ENCODE measurements around the gene RFTN1.
A peak's percentile ranks its signal among the peaks of the same experiment; 100 is the strongest.

Gene RFTN1

GRCh38 chr3:16506884-16507577 lies 6.5 kb downstream of the RFTN1 start:
- Histone ChIP-seq H2AFZ (ENCODE audit: low read length) (no peak overlapping the region), H3K9me2 (replicated peaks; ENCODE audit: low read depth, low read length) (no peaks in the 10 kb centered on the region), H3K79me2 (ENCODE audit: insufficient read depth, low read length) (peaks cover 97% of the 10 kb centered on the region), H3K4me2 (ENCODE audit: low read depth, low read length, poor library complexity, severe bottlenecking) (peak overlapping the region; percentile 98), H3K9me3 (ENCODE audit: insufficient read depth, low read depth, low read length) (no peaks in the 10 kb centered on the region), H3K4me1 (ENCODE audit: insufficient read depth, low read length, poor library complexity, severe bottlenecking) (peaks cover 88% of the 10 kb centered on the region), H3K27me3 (ENCODE audit: insufficient read depth, low read length, poor library complexity, severe bottlenecking) (no peaks in the 10 kb centered on the region), H3K9ac (ENCODE audit: low read depth, low read length, poor library complexity, severe bottlenecking) (no peak overlapping the region), H3F3A (ENCODE audit: low read depth) (peaks cover 5% of the 10 kb centered on the region; the same call in 1 of the 2 replicates), H3K4me3 (ENCODE audit: low read length, poor library complexity, severe bottlenecking) (peak overlapping the region; percentile 83), H3K36me3 (ENCODE audit: insufficient read depth, low read length) (peaks cover 10% of the 10 kb centered on the region; the same call in 1 of the 2 replicates), H4K20me1 (ENCODE audit: insufficient read depth, low read length, poor library complexity, severe bottlenecking) (peaks cover 71% of the 10 kb centered on the region)
- TF ChIP-seq CTCF (conservative IDR thresholded peaks at IDR 0.05; ENCODE audit: low read length) (no peak), EZH2phosphoT487 (IDR thresholded peaks at IDR 0.05; ENCODE audit: borderline replicate concordance) (no peak)

- Histone ChIP-seq H3K27me3 (ENCODE audit: insufficient read depth, low read length, poor library complexity, severe bottlenecking) (no peaks in the 10 kb centered on the region), H3K4me3 (ENCODE audit: low read length, poor library complexity, severe bottlenecking) (no peak overlapping the region), H3F3A (ENCODE audit: low read depth) (0 out of 2 replicates have a peak, but pooled peaks cover under 1% of the 10 kb centered on the region), H3K4me1 (ENCODE audit: insufficient read depth, low read length, poor library complexity, severe bottlenecking) (peaks cover 90% of the 10 kb centered on the region), H4K20me1 (ENCODE audit: insufficient read depth, low read length, poor library complexity, severe bottlenecking) (peaks cover 68% of the 10 kb centered on the region), H3K9me2 (replicated peaks; ENCODE audit: low read depth, low read length) (no peaks in the 10 kb centered on the region), H3K9ac (ENCODE audit: low read depth, low read length, poor library complexity, severe bottlenecking) (no peak overlapping the region), H3K9me3 (ENCODE audit: insufficient read depth, low read depth, low read length) (no peaks in the 10 kb centered on the region), H3K36me3 (ENCODE audit: insufficient read depth, low read length) (peaks cover 10% of the 10 kb centered on the region; the same call in 1 of the 2 replicates), H2AFZ (ENCODE audit: low read length) (no peak overlapping the region), H3K4me2 (ENCODE audit: low read depth, low read length, poor library complexity, severe bottlenecking) (peak overlapping the region; percentile 98), H3K79me2 (ENCODE audit: insufficient read depth, low read length) (peaks cover 100% of the 10 kb centered on the region)
- TF ChIP-seq CTCF (conservative IDR thresholded peaks at IDR 0.05; ENCODE audit: low read length), result no peak
- TF ChIP-seq EZH2phosphoT487 (IDR thresholded peaks at IDR 0.05; ENCODE audit: borderline replicate concordance), result no peak
These were observed 7.0 kb downstream of the RFTN1 start for GRCh38 chr3:16506451-16506850.

- Histone ChIP-seq H3K36me3 (ENCODE audit: insufficient read depth, low read length) (peaks cover 19% of the 10 kb centered on the region; the same call in 1 of the 2 replicates), H2AFZ (ENCODE audit: low read length) (no peak overlapping the region), H3K4me1 (ENCODE audit: insufficient read depth, low read length, poor library complexity, severe bottlenecking) (peaks cover 75% of the 10 kb centered on the region), H3K9me2 (replicated peaks; ENCODE audit: low read depth, low read length) (no peaks in the 10 kb centered on the region), H4K20me1 (ENCODE audit: insufficient read depth, low read length, poor library complexity, severe bottlenecking) (peaks cover 53% of the 10 kb centered on the region), H3K9ac (ENCODE audit: low read depth, low read length, poor library complexity, severe bottlenecking) (no peak overlapping the region), H3K4me2 (ENCODE audit: low read depth, low read length, poor library complexity, severe bottlenecking) (no peak overlapping the region), H3K4me3 (ENCODE audit: low read length, poor library complexity, severe bottlenecking) (no peak overlapping the region), H3K79me2 (ENCODE audit: insufficient read depth, low read length) (peaks cover 100% of the 10 kb centered on the region), H3K27me3 (ENCODE audit: insufficient read depth, low read length, poor library complexity, severe bottlenecking) (no peaks in the 10 kb centered on the region), H3F3A (ENCODE audit: low read depth) (no peaks in the 10 kb centered on the region), H3K9me3 (ENCODE audit: insufficient read depth, low read depth, low read length) (no peaks in the 10 kb centered on the region)
- no peak for TF ChIP-seq EZH2phosphoT487 (IDR thresholded peaks at IDR 0.05; ENCODE audit: borderline replicate concordance)
- TF ChIP-seq CTCF (conservative IDR thresholded peaks at IDR 0.05; ENCODE audit: low read length), result no peak
These were observed 8.8 kb downstream of the RFTN1 start for GRCh38 chr3:16504692-16505091.

All from Loucy (cell line).